Activated CD4-positive, alpha-beta T cell treated with anti-CD3 and anti-CD28 coated beads, Interleukin-2, amount 10 ng/mL, durations not matched to agents 24 days and 14 days (primary cell): Measurements from ENCODE around the gene KRTAP10-4. TPM values are rescaled to one million over a fixed set of nuclear protein-coding genes. Genes with fewer than 3 reads are reported as not detected.

Experiments used
- DNase-seq: peaks from one replicate; pipeline ENCODE4 v3.0.0; 2022
- H3K27ac Mint-ChIP-seq: one replicate; pipeline ENCODE4 v1.8.0; 2022; ENCODE audit warnings: mild to moderate bottlenecking, mixed read lengths
- H3K27me3 Mint-ChIP-seq: one replicate; pipeline ENCODE4 v1.8.0; 2022; ENCODE audit warnings: mixed read lengths
- H3K36me3 Mint-ChIP-seq: one replicate; pipeline ENCODE4 v1.8.0; 2022; ENCODE audit warnings: low read depth, mild to moderate bottlenecking, mixed read lengths
- H3K4me1 Mint-ChIP-seq: one replicate; pipeline ENCODE4 v1.8.0; 2021; ENCODE audit warnings: mixed read lengths
- H3K4me3 Mint-ChIP-seq: one replicate; pipeline ENCODE4 v1.8.0; 2022; ENCODE audit warnings: mild to moderate bottlenecking, moderate library complexity, mixed read lengths
- H3K9me3 Mint-ChIP-seq: one replicate; pipeline ENCODE4 v1.8.0; 2021; ENCODE audit warnings: mixed read lengths
- intact Hi-C: fragments of 100-400 bp; cut with micrococcal nuclease; formaldehyde crosslinking; loops from one replicate; pipeline ENCODE4 v1.15.1; 2023
- total RNA-seq: library from RNA; stranded (reverse); gene quantifications from 2 replicates; pipeline ENCODE4 v1.2.3, GENCODE V29; 2022

Gene KRTAP10-4
- total RNA-seq, 1 donor from 2014 or later, result not detected

- no peak for DNase-seq
- intact Hi-C loops, result no loop called here
Measured at GRCh38 chr21:44615466-44615865, 41.9 kb downstream of the KRTAP10-4 start.

GRCh38 chr21:44615911-44616590 lies 42.5 kb downstream of the KRTAP10-4 start:
- Mint-ChIP-seq H3K36me3 (peaks cover 22% of the 10 kb centered on the region), H3K27ac (no peak overlapping the region), H3K4me1 (peaks cover 17% of the 10 kb centered on the region), H3K27me3 (no peaks in the 10 kb centered on the region), H3K9me3 (peaks cover 27% of the 10 kb centered on the region), H3K4me3 (no peak overlapping the region)
- intact Hi-C loops, result no loop called here
- no peak for DNase-seq

More at GRCh38 chr21:44615466-44615865, 41.9 kb downstream of the KRTAP10-4 start:
- Mint-ChIP-seq H3K27me3 (no peaks in the 10 kb centered on the region), H3K27ac (no peak overlapping the region), H3K4me1 (peaks cover 17% of the 10 kb centered on the region), H3K36me3 (peaks cover 18% of the 10 kb centered on the region), H3K4me3 (no peak overlapping the region), H3K9me3 (peaks cover 26% of the 10 kb centered on the region)

GRCh38 chr21:44616591-44616926 lies 43.0 kb downstream of the KRTAP10-4 start:
- no peak overlapping the region for H3K27ac Mint-ChIP-seq
- no peak overlapping the region for H3K4me3 Mint-ChIP-seq
- intact Hi-C loops, result no loop called here
- peaks cover 17% of the 10 kb centered on the region for H3K4me1 Mint-ChIP-seq
- no peak for DNase-seq
- H3K27me3 Mint-ChIP-seq, result no peaks in the 10 kb centered on the region
- H3K36me3 Mint-ChIP-seq, result peaks cover 22% of the 10 kb centered on the region
- peaks cover 22% of the 10 kb centered on the region for H3K9me3 Mint-ChIP-seq

GRCh38 chr21:44617071-44617501 lies 43.6 kb downstream of the KRTAP10-4 start:
- peaks cover 22% of the 10 kb centered on the region for H3K36me3 Mint-ChIP-seq
- H3K4me3 Mint-ChIP-seq, result no peak overlapping the region
- no peaks in the 10 kb centered on the region for H3K27me3 Mint-ChIP-seq
- H3K4me1 Mint-ChIP-seq, result peaks cover 17% of the 10 kb centered on the region
- H3K9me3 Mint-ChIP-seq, result peaks cover 22% of the 10 kb centered on the region
- intact Hi-C loops, result no loop called here
- DNase-seq, result no peak
- no peak overlapping the region for H3K27ac Mint-ChIP-seq

GRCh38 chr21:44618504-44618903 lies 45.0 kb downstream of the KRTAP10-4 start:
- intact Hi-C loops, result no loop called here
- peaks cover 2% of the 10 kb centered on the region for H3K27me3 Mint-ChIP-seq
- H3K36me3 Mint-ChIP-seq, result peaks cover 23% of the 10 kb centered on the region
- H3K9me3 Mint-ChIP-seq, result peaks cover 30% of the 10 kb centered on the region
- H3K4me3 Mint-ChIP-seq, result peak overlapping the region; percentile 60
- H3K4me1 Mint-ChIP-seq, result peaks cover 17% of the 10 kb centered on the region
- H3K27ac Mint-ChIP-seq, result peak overlapping the region; percentile 87
- no peak for DNase-seq

GRCh38 chr21:44618909-44619308 lies 45.4 kb downstream of the KRTAP10-4 start:
- Mint-ChIP-seq H3K36me3 (peaks cover 25% of the 10 kb centered on the region), H3K4me1 (peaks cover 17% of the 10 kb centered on the region), H3K27me3 (peaks cover 2% of the 10 kb centered on the region), H3K27ac (peak overlapping the region; percentile 87), H3K9me3 (peaks cover 34% of the 10 kb centered on the region), H3K4me3 (peak overlapping the region; percentile 60)
- intact Hi-C loops, result no loop called here
- DNase-seq, result peak; percentile 84

- no peak for DNase-seq
- peaks cover 2% of the 10 kb centered on the region for H3K27me3 Mint-ChIP-seq
- H3K4me3 Mint-ChIP-seq, result no peak overlapping the region
- intact Hi-C loops, result no loop called here
- H3K9me3 Mint-ChIP-seq, result peaks cover 44% of the 10 kb centered on the region
- H3K4me1 Mint-ChIP-seq, result peaks cover 17% of the 10 kb centered on the region
- H3K27ac Mint-ChIP-seq, result no peak overlapping the region
- peaks cover 28% of the 10 kb centered on the region for H3K36me3 Mint-ChIP-seq
Measured at GRCh38 chr21:44619886-44620285, 46.4 kb downstream of the KRTAP10-4 start.

GRCh38 chr21:44623575-44623974 lies 50.0 kb downstream of the KRTAP10-4 start:
- peaks cover 2% of the 10 kb centered on the region for H3K27me3 Mint-ChIP-seq
- peaks cover 12% of the 10 kb centered on the region for H3K4me1 Mint-ChIP-seq
- no peak for DNase-seq
- H3K9me3 Mint-ChIP-seq, result peaks cover 45% of the 10 kb centered on the region
- no peak overlapping the region for H3K4me3 Mint-ChIP-seq
- peaks cover 25% of the 10 kb centered on the region for H3K36me3 Mint-ChIP-seq
- H3K27ac Mint-ChIP-seq, result no peak overlapping the region
- intact Hi-C loops, result no loop called here

Other genes starting within 250 kb of the KRTAP10-4 start
- 15.1 and 18.5 TPM in 2 replicates for gene CFAP410, start 234.3 kb upstream of the KRTAP10-4 start, total RNA-seq
- 9.1 and 9.8 TPM in 2 replicates for gene TRPM2, start 220.1 kb upstream of the KRTAP10-4 start, total RNA-seq
- 2.3 and 2.4 TPM in 2 replicates for gene LRRC3, start 118.2 kb upstream of the KRTAP10-4 start, total RNA-seq
- gene KRTAP10-1, start 33.5 kb upstream of the KRTAP10-4 start, total RNA-seq, result not detected in 2 replicates
- not detected in 2 replicates for gene KRTAP10-2, start 22.2 kb upstream of the KRTAP10-4 start, total RNA-seq
- not detected in 2 replicates for gene KRTAP10-3, start 14.9 kb upstream of the KRTAP10-4 start, total RNA-seq
- not detected in 2 replicates for gene KRTAP10-5, start 6.9 kb downstream of the KRTAP10-4 start, total RNA-seq
- gene KRTAP10-6, start 18.8 kb downstream of the KRTAP10-4 start, total RNA-seq, result not detected in 2 replicates
- not detected in 2 replicates for gene KRTAP10-7, start 26.9 kb downstream of the KRTAP10-4 start, total RNA-seq
- not detected in 2 replicates for gene KRTAP10-8, start 38.4 kb downstream of the KRTAP10-4 start, total RNA-seq
- gene KRTAP10-9, start 53.4 kb downstream of the KRTAP10-4 start, total RNA-seq, result not detected in 2 replicates
- gene KRTAP10-10, start 63.6 kb downstream of the KRTAP10-4 start, total RNA-seq, result not detected in 2 replicates
- gene KRTAP10-11, start 72.7 kb downstream of the KRTAP10-4 start, total RNA-seq, result not detected in 2 replicates
- not detected in 2 replicates for gene KRTAP12-4, start 80.9 kb downstream of the KRTAP10-4 start, total RNA-seq
- not detected in 2 replicates for gene KRTAP12-3, start 84.2 kb downstream of the KRTAP10-4 start, total RNA-seq
- not detected in 2 replicates for gene KRTAP12-2, start 93.2 kb downstream of the KRTAP10-4 start, total RNA-seq
- not detected in 2 replicates for gene KRTAP12-1, start 108.4 kb downstream of the KRTAP10-4 start, total RNA-seq
- gene KRTAP10-12, start 123.4 kb downstream of the KRTAP10-4 start, total RNA-seq, result not detected in 2 replicates
- not detected in 2 replicates for gene TSPEAR, start 137.8 kb downstream of the KRTAP10-4 start, total RNA-seq
- 143 and 148 TPM in 2 replicates for gene UBE2G2, start 228.1 kb downstream of the KRTAP10-4 start, total RNA-seq
- gene SUMO3, start 244.3 kb downstream of the KRTAP10-4 start, total RNA-seq, result 90.3 and 90.6 TPM in 2 replicates